ENCODE data around the gene STIMATE. TPM values are rescaled to one million over a fixed set of nuclear protein-coding genes. Genes with fewer than 3 reads are reported as not detected.
A peak's percentile ranks its signal among the peaks of the same experiment; 100 is the strongest.

STIMATE gene
- total RNA-seq, 1 donor: 18.5 TPM

GRCh38 chr3:52798376-52798977 is 98.9 kb downstream of the STIMATE start:
- DNase-seq (ENCODE audit: insufficient read length, low spot score, missing footprints): peak; percentile 87
- Histone ChIP-seq H3K4me3 (ENCODE audit: insufficient read depth, low read length) (no peak overlapping the region), H3K36me3 (ENCODE audit: insufficient read depth, low read length) (no peaks in the 10 kb centered on the region), H3K9me3 (ENCODE audit: low read depth, low read length) (no peaks in the 10 kb centered on the region), H3K4me2 (ENCODE audit: insufficient read depth, low read length) (no peak overlapping the region), H3K4me1 (ENCODE audit: insufficient read depth, low read length) (peaks cover 3% of the 10 kb centered on the region), H3K79me2 (ENCODE audit: insufficient read depth, low read length) (no peaks in the 10 kb centered on the region), H3K27ac (ENCODE audit: low read depth, low read length) (no peak overlapping the region), H2AFZ (ENCODE audit: low read length) (no peak overlapping the region), H3K27me3 (ENCODE audit: insufficient read depth, low read length) (no peaks in the 10 kb centered on the region), H4K20me1 (ENCODE audit: insufficient read depth, low read length) (no peaks in the 10 kb centered on the region)
- TF ChIP-seq, protein P1, sequence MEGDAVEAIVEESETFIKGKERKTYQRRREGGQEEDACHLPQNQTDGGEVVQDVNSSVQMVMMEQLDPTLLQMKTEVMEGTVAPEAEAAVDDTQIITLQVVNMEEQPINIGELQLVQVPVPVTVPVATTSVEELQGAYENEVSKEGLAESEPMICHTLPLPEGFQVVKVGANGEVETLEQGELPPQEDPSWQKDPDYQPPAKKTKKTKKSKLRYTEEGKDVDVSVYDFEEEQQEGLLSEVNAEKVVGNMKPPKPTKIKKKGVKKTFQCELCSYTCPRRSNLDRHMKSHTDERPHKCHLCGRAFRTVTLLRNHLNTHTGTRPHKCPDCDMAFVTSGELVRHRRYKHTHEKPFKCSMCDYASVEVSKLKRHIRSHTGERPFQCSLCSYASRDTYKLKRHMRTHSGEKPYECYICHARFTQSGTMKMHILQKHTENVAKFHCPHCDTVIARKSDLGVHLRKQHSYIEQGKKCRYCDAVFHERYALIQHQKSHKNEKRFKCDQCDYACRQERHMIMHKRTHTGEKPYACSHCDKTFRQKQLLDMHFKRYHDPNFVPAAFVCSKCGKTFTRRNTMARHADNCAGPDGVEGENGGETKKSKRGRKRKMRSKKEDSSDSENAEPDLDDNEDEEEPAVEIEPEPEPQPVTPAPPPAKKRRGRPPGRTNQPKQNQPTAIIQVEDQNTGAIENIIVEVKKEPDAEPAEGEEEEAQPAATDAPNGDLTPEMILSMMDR (IDR thresholded peaks at IDR 0.05; ENCODE audit: extremely low read depth, low read depth, low read length): no peak

- Histone ChIP-seq H3K36me3 (ENCODE audit: insufficient read depth, low read length) (no peaks in the 10 kb centered on the region), H3K27ac (ENCODE audit: low read depth, low read length) (no peak overlapping the region), H3K27me3 (ENCODE audit: insufficient read depth, low read length) (peaks cover 5% of the 10 kb centered on the region), H3K9me3 (ENCODE audit: low read depth, low read length) (no peaks in the 10 kb centered on the region), H3K4me1 (ENCODE audit: insufficient read depth, low read length) (no peaks in the 10 kb centered on the region), H4K20me1 (ENCODE audit: insufficient read depth, low read length) (no peaks in the 10 kb centered on the region), H2AFZ (ENCODE audit: low read length) (no peak overlapping the region), H3K4me3 (ENCODE audit: insufficient read depth, low read length) (no peak overlapping the region), H3K4me2 (ENCODE audit: insufficient read depth, low read length) (no peak overlapping the region), H3K79me2 (ENCODE audit: insufficient read depth, low read length) (no peaks in the 10 kb centered on the region)
- DNase-seq (ENCODE audit: insufficient read length, low spot score, missing footprints): peak; percentile 58
- TF ChIP-seq, protein P1 (IDR thresholded peaks at IDR 0.05; ENCODE audit: extremely low read depth, low read depth, low read length): no peak
Observed at GRCh38 chr3:52796411-52796810, 100.9 kb downstream of the STIMATE start.

DNA sequence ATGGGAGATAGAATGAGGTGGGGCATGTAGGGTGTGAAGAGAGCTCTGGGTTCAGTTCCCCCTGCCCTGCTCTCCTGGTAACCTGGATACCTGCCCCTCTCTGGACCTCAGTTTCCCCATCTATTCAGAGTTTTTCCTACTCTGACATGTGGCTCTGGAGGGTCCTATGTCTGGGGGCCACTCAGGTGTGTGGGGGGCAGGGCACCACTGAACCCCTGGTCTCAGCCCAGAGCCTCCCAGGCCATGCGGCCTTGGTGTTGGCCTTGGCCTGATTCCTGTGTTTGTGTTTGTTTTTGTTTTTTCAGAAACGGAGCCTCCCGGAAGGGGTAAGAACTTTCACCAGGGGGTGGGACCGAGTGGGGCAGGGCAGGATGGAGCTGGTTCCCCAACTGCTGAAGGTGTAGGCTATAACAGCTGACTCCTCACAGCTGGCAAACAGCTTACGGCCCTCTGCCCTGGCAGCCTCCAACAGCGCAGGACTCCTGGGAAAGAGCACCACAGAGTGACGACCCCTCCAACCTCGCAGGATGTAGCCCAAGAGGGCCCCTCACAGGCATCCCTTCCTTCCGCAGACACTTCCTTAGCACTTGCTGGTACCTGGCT is 101.9 kb downstream of the STIMATE start:
- DNase-seq (ENCODE audit: insufficient read length, low spot score, missing footprints): peak; percentile 59
- H3K4me3 ChIP-seq (ENCODE audit: insufficient read depth, low read length): no peak overlapping the region
- TF ChIP-seq, protein P1 (IDR thresholded peaks at IDR 0.05; ENCODE audit: extremely low read depth, low read depth, low read length): no peak

DNA sequence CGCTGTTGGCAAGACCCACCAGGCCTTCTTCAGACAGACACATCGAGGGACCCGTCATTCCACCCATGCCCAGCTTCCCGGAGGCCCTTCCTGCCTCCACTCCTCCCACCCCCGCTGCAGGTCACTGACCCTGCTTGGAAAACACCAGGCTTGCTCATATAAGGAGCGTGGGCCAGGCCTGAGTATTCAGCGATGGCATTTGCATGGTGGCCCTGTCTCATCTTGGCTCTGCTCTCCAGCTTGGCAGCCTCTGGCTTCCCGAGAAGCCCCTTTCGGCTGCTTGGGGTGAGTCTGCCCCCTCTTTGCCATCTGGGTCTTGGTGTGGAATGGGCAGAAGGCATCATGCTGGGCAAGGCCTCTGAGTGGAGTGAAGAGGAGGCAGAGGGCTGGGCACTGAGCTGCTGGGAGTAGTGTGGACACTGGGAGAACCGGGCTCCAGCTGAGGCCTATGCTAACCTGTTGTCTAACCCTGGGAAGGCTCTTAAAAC is 102.7 kb downstream of the STIMATE start, which contains the start of gene ITIH3:
TSS of gene ITIH3 (plus strand) at position 185 of the 488 bp plus-strand sequence. CDS start at position 193, 8 bp downstream.
- Histone ChIP-seq H3K27me3 (ENCODE audit: insufficient read depth, low read length) (peaks cover 5% of the 10 kb centered on the region), H2AFZ (ENCODE audit: low read length) (peak within 1 kb of the TSS; percentile 47), H3K79me2 (ENCODE audit: insufficient read depth, low read length) (no peaks in the 10 kb centered on the region), H3K4me2 (ENCODE audit: insufficient read depth, low read length) (no peak within 1 kb of the TSS), H3K4me3 (ENCODE audit: insufficient read depth, low read length) (no peak within 1 kb of the TSS), H4K20me1 (ENCODE audit: insufficient read depth, low read length) (no peaks in the 10 kb centered on the region), H3K9me3 (ENCODE audit: low read depth, low read length) (no peaks in the 10 kb centered on the region), H3K27ac (ENCODE audit: low read depth, low read length) (no peak within 1 kb of the TSS), H3K4me1 (ENCODE audit: insufficient read depth, low read length) (no peaks in the 10 kb centered on the region), H3K36me3 (ENCODE audit: insufficient read depth, low read length) (no peaks in the 10 kb centered on the region)
- peak; percentile 47 for DNase-seq (ENCODE audit: insufficient read length, low spot score, missing footprints)
- TF ChIP-seq, protein P1 (IDR thresholded peaks at IDR 0.05; ENCODE audit: extremely low read depth, low read depth, low read length): no peak

More for the DNA sequence above, 101.9 kb downstream of the STIMATE start:
- H3K79me2 ChIP-seq (ENCODE audit: insufficient read depth, low read length): no peaks in the 10 kb centered on the region
- no peak overlapping the region for H2AFZ ChIP-seq (ENCODE audit: low read length)
- no peaks in the 10 kb centered on the region for H4K20me1 ChIP-seq (ENCODE audit: insufficient read depth, low read length)
- peaks cover 5% of the 10 kb centered on the region for H3K27me3 ChIP-seq (ENCODE audit: insufficient read depth, low read length)
- H3K9me3 ChIP-seq (ENCODE audit: low read depth, low read length): no peaks in the 10 kb centered on the region
- H3K4me2 ChIP-seq (ENCODE audit: insufficient read depth, low read length): no peak overlapping the region
- H3K36me3 ChIP-seq (ENCODE audit: insufficient read depth, low read length): no peaks in the 10 kb centered on the region
- no peaks in the 10 kb centered on the region for H3K4me1 ChIP-seq (ENCODE audit: insufficient read depth, low read length)
- H3K27ac ChIP-seq (ENCODE audit: low read depth, low read length): no peak overlapping the region
